Fibroblast of lung (primary cell): Measurements from ENCODE around the gene RTN4RL1.

Experiments used
- CTCF ChIP-seq, 2 donors: IDR thresholded peaks in 1 of 2; conservative IDR thresholded peaks in 1 of 2; 1 replicate in 1 of 2; 2 replicates in 1 of 2; pipeline ENCODE4 v1.5.1; 2011 to 2012; ENCODE audit warnings: low read length in 2 of 2, control low read depth in 1 of 2, inconsistent platforms in 1 of 2, low read depth in 1 of 2, mild to moderate bottlenecking in 1 of 2
- EZH2 ChIP-seq: IDR thresholded peaks from 2 replicates; pipeline ENCODE4 v1.5.1; 2012; ENCODE audit warnings: low read length, control low read depth, mild to moderate bottlenecking; ENCODE audit errors: missing control alignments

GRCh38 chr17:1896243-1897104 lies 128.7 kb downstream of the RTN4RL1 start:
- TF ChIP-seq CTCF (conservative IDR thresholded peaks at IDR 0.05 in 1 of 2, IDR thresholded peaks at IDR 0.05 in 1 of 2; ENCODE audit: low read depth in 1 of 2, low read length in 2 of 2) (no peak), EZH2 (no peak)
